H1 (cell line): ENCODE measurements around the gene MCRS1. TPM values are rescaled to one million over a fixed set of nuclear protein-coding genes. Genes with fewer than 3 reads are reported as not detected.

ENCODE experiments used
- CTCF ChIA-PET: fragments of 300-600 bp; sonication (Branson Sonifier 250); formaldehyde crosslinking; loops from one replicate; lab custom pipeline; 2021; ENCODE audit not compliant: partially characterized antibody; lab: Charles Lee
- POLR2A ChIA-PET: fragments of 300-600 bp; sonication (Branson Sonifier 250); formaldehyde crosslinking; loops from one replicate; lab custom pipeline; 2021; ENCODE audit warnings: inconsistent platforms; ENCODE audit not compliant: partially characterized antibody; lab: Charles Lee
- DNase-seq, 2 experiments: peaks; one replicate each; pipeline versions ENCODE4 v3.0.0 to v3.0.0-alpha.2; 2010 to 2022; ENCODE audit warnings: low spot score in 2 of 2, low read depth in 1 of 2, mixed read lengths in 1 of 2
- FAIRE-seq: peaks from 2 replicates; lab custom pipeline; 2011; peaks lifted over from hg19 to GRCh38; lab: Jason Lieb, UNC
- H2AFZ ChIP-seq: 2 replicates; pipeline ENCODE4 v1.8.1; 2012; ENCODE audit warnings: low read length, inconsistent platforms
- H2AK5ac ChIP-seq: 2 replicates; pipeline ENCODE4 v1.6.1; 2013; ENCODE audit warnings: low read depth, low read length
- H2BK120ac ChIP-seq: replicated peaks from 2 replicates; pipeline ENCODE3; 2013; ENCODE audit warnings: low read depth, low read length, inconsistent platforms
- H2BK12ac ChIP-seq: 2 replicates; pipeline ENCODE4 v1.6.1; 2013; ENCODE audit warnings: low read depth, low read length
- H2BK15ac ChIP-seq: 2 replicates; pipeline ENCODE4 v1.6.1; 2013; ENCODE audit warnings: low read length
- H2BK20ac ChIP-seq: 2 replicates; pipeline ENCODE4 v1.6.1; 2013; ENCODE audit warnings: low read length
- H2BK5ac ChIP-seq: 2 replicates; pipeline ENCODE4 v1.6.1; 2013; ENCODE audit warnings: low read depth, low read length
- H3K14ac ChIP-seq: 2 replicates; pipeline ENCODE4 v1.6.1; 2013; ENCODE audit warnings: inconsistent platforms; ENCODE audit not compliant: insufficient read length
- H3K18ac ChIP-seq: 2 replicates; pipeline ENCODE4 v1.6.1; 2013; ENCODE audit warnings: low read length; ENCODE audit errors: extremely low read depth
- H3K23ac ChIP-seq: 2 replicates; pipeline ENCODE4 v1.6.1; 2013; ENCODE audit warnings: inconsistent platforms; ENCODE audit not compliant: insufficient read length
- H3K23me2 ChIP-seq: 2 replicates; pipeline ENCODE4 v1.6.1; 2013; ENCODE audit warnings: low read depth, low read length
- H3K27ac ChIP-seq: 2 replicates; pipeline ENCODE4 v1.6.1; 2011; ENCODE audit warnings: low read depth, low read length, inconsistent platforms
- H3K27me3 ChIP-seq, 4 experiments: replicated peaks in 1 of 4; 1 replicate in 1 of 4; 2 replicates in 3 of 4; pipeline versions ENCODE4 v1.6.1 to v1.8.1; 2011 to 2013; ENCODE audit warnings: low read length in 3 of 4, mild to moderate bottlenecking in 3 of 4, inconsistent platforms in 2 of 4, mixed read lengths in 2 of 4, moderate library complexity in 1 of 4; ENCODE audit not compliant: control insufficient read depth in 3 of 4, insufficient read depth in 3 of 4; ENCODE audit errors: extremely low read depth in 1 of 4
- H3K36me3 ChIP-seq, 4 experiments: 2 replicates each; pipeline versions ENCODE4 v1.6.1 to v1.8.1; 2011 to 2013; ENCODE audit warnings: mild to moderate bottlenecking in 4 of 4, low read length in 3 of 4, moderate library complexity in 2 of 4, control low read depth in 1 of 4, inconsistent platforms in 1 of 4; ENCODE audit not compliant: insufficient read depth in 4 of 4, control insufficient read depth in 2 of 4
- H3K4ac ChIP-seq: replicated peaks from 2 replicates; pipeline ENCODE3; 2013; ENCODE audit warnings: low read length, low read depth, mixed read lengths, inconsistent platforms; ENCODE audit not compliant: insufficient read length
- H3K4me1 ChIP-seq, 4 experiments: replicated peaks in 1 of 4; 1 replicate in 1 of 4; 2 replicates in 3 of 4; pipeline versions ENCODE4 v1.6.1 to v1.8.1; 2011 to 2013; ENCODE audit warnings: low read length in 3 of 4, inconsistent platforms in 2 of 4, mixed read lengths in 1 of 4; ENCODE audit not compliant: insufficient read depth in 4 of 4, control insufficient read depth in 3 of 4
- H3K4me2 ChIP-seq, 2 experiments: 2 replicates each; pipeline versions ENCODE4 v1.6.1 to v1.8.1; 2011 to 2013; ENCODE audit warnings: low read depth in 2 of 2, low read length in 2 of 2, control low read depth in 1 of 2, inconsistent platforms in 1 of 2, mild to moderate bottlenecking in 1 of 2; ENCODE audit not compliant: insufficient read depth in 1 of 2
- H3K4me3 ChIP-seq, 4 experiments: fragments of 200-600, 300-600 bp in 1 of 4; sonication (generic), shearing (Covaris generic), sonication (Bioruptor Twin) in 1 of 4; 2 replicates each; pipeline versions ENCODE4 v1.5.1 to v1.8.1; 2011 to 2016; ENCODE audit warnings: low read length in 4 of 4, low read depth in 3 of 4, control low read depth in 2 of 4, inconsistent platforms in 2 of 4, mild to moderate bottlenecking in 2 of 4, mixed read lengths in 1 of 4, moderate library complexity in 1 of 4; ENCODE audit not compliant: insufficient read depth in 2 of 4; ENCODE audit errors: extremely low read depth in 1 of 4
- H3K56ac ChIP-seq: replicated peaks from 2 replicates; pipeline ENCODE3; 2013; ENCODE audit warnings: low read depth, mild to moderate bottlenecking, mixed read lengths, low read length, inconsistent platforms; ENCODE audit not compliant: insufficient read length
- H3K79me1 ChIP-seq: 2 replicates; pipeline ENCODE4 v1.6.1; 2013; ENCODE audit warnings: low read depth, low read length, control low read depth
- H3K79me2 ChIP-seq, 2 experiments: 2 replicates each; pipeline versions ENCODE4 v1.6.1 to v1.8.1; 2012 to 2013; ENCODE audit warnings: low read length in 2 of 2, mild to moderate bottlenecking in 2 of 2, inconsistent platforms in 1 of 2; ENCODE audit not compliant: insufficient read depth in 2 of 2, control insufficient read depth in 1 of 2
- H3K9ac ChIP-seq, 4 experiments: replicated peaks in 1 of 4; 1 replicate in 1 of 4; 2 replicates in 3 of 4; pipeline versions ENCODE4 v1.6.1 to v1.8.1; 2011 to 2013; ENCODE audit warnings: low read depth in 3 of 4, low read length in 3 of 4, control low read depth in 2 of 4, mild to moderate bottlenecking in 2 of 4, moderate library complexity in 2 of 4, inconsistent platforms in 1 of 4; ENCODE audit errors: extremely low read depth in 1 of 4
- H3K9me3 ChIP-seq, 2 experiments: 2 replicates each; pipeline versions ENCODE4 v1.6.1 to v1.8.1; 2012 to 2013; ENCODE audit warnings: mild to moderate bottlenecking in 2 of 2, moderate library complexity in 2 of 2, control low read depth in 1 of 2, inconsistent platforms in 1 of 2, low read depth in 1 of 2, low read length in 1 of 2, mixed read lengths in 1 of 2; ENCODE audit not compliant: insufficient read depth in 2 of 2
- H4K20me1 ChIP-seq, 2 experiments: replicated peaks in 1 of 2; 2 replicates each; pipeline versions ENCODE3 to v1.8.1; 2011 to 2013; ENCODE audit warnings: inconsistent platforms in 2 of 2, low read length in 2 of 2, mild to moderate bottlenecking in 1 of 2; ENCODE audit not compliant: insufficient read depth in 2 of 2, control insufficient read depth in 1 of 2
- H4K5ac ChIP-seq: 2 replicates; pipeline ENCODE4 v1.6.1; 2013; ENCODE audit warnings: low read length, low read depth, mixed read lengths, inconsistent platforms; ENCODE audit not compliant: insufficient read length
- H4K8ac ChIP-seq: 2 replicates; pipeline ENCODE4 v1.8.0; 2013; ENCODE audit warnings: mild to moderate bottlenecking, moderate library complexity, low read length, inconsistent platforms; ENCODE audit not compliant: insufficient read depth; ENCODE audit errors: extremely low read depth
- H4K91ac ChIP-seq: replicated peaks from 2 replicates; pipeline ENCODE3; 2013; ENCODE audit warnings: low read length, mixed read lengths, inconsistent platforms; ENCODE audit not compliant: insufficient read length
- TCF12 ChIP-seq: IDR thresholded peaks from 2 replicates; pipeline ENCODE4 v1.6.1; 2011; ENCODE audit warnings: low read depth, mild to moderate bottlenecking, low read length
- WGBS, 2 experiments: shearing (Covaris generic) in 1 of 2; methylation state at CpG; one replicate each; pipeline versions ENCODE4 v1.1.6 to v1.1.7; 2013 to 2015; ENCODE audit warnings: low lambda C conversion rate in 2 of 2, mixed read lengths in 2 of 2, inconsistent platforms in 1 of 2, low coverage in 1 of 2, missing lambda C conversion rate in 1 of 2; ENCODE audit not compliant: insufficient replicate concordance in 2 of 2, insufficient coverage in 1 of 2, insufficient read length in 1 of 2; ENCODE audit errors: extremely low coverage in 1 of 2, missing lambda C conversion rate in 1 of 2; 5-methylcytosine and 5-hydroxymethylcytosine counted together
- polyA plus RNA-seq, 7 experiments: library from polyadenylated mRNA; depleted of rRNA in 3 of 7; stranded (reverse) in 5 of 7; unstranded in 2 of 7; fragments of >200 nt in 5 of 7; fragments of 200-250 nt in 2 of 7; gene quantifications; 1 replicate in 5 of 7; 2 replicates in 1 of 7; 4 replicates in 1 of 7; pipeline versions ENCODE4 v1.2.1 to v1.2.3, GENCODE V29; 2011 to 2013; ENCODE audit warnings: missing spikeins in 2 of 7, mixed read lengths in 2 of 7
- total RNA-seq: library from RNA; stranded (reverse); fragmentation: NEBNext Ultra II Directional; extraction: Animal tissue kit (Norgen Biotek cat#: 25700); gene quantifications from 2 replicates; pipeline ENCODE4 v1.2.1, GENCODE V29; 2021
- TF ChIP-seq, protein P1 (sequence below), 3 experiments: IDR thresholded peaks; 1 replicate in 2 of 3; 2 replicates in 1 of 3; pipeline versions ENCODE4 v1.5.1 to v1.6.1; 2011; ENCODE audit warnings: low read length in 3 of 3, mild to moderate bottlenecking in 3 of 3, inconsistent platforms in 2 of 3, low read depth in 1 of 3, moderate library complexity in 1 of 3; ENCODE audit not compliant: insufficient read depth in 1 of 3; ENCODE audit errors: control extremely low read depth in 1 of 3

MCRS1 gene
- total and polyA plus RNA-seq, 2 of the 8 experiments (the other 6 are each of a cell fraction or from before 2014, with no cell fraction given): 90.3 to 139 TPM

DNA sequence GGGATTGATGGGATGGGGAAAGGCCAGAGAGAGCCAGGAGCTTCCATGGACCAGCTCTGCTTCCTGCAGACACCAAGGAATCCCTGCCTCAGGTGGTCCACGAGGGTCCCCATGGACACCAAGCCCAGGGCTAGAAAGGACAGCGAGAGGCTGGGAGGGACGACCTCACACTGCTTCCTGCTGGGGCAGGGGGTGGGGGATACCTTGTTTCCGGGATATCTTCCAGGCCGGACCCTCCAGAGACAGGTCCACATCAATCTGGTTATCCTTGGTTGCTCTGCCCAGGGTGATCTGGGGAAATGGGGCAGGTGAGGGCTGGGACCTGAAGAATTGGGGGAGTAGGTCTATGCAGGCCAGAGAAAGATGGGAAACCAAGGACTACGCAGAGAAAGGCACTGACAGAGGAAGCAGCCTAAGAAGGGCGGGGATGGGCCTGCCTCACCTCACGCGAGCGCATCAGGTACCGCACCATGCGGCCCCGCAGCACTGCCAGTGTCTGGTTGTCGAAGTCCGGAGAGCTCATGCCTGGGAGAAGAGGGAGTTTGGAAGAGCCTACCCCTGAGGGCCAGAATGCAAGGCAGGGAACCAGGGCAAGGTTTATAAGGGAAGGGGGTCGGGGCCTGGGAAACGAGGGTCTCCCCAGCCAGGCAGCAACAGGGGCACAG is 8.8 kb downstream of the MCRS1 start:
- H3K23ac ChIP-seq: no peak overlapping the region
- WGBS, 2 experiments: 92% methylated on average over 17 of the region's 17 CpGs; no CpG with 5 or more reads in 1 of the 2 experiments
- H2BK5ac ChIP-seq: no peak overlapping the region
- ChIA-PET CTCF (interaction anchor here (0.7 to 14.0 kb wide), 8 partner anchors 9 to 270 kb away, joined by 3 to 140 read pairs (median 3); no protein-coding TSS in a partner anchor), POLR2A (interaction anchor here (1.3 to 3.1 kb wide), 5 partner anchors 8 to 61 kb away, joined by 3 to 12 read pairs (median 5); partner anchors contain the start of gene MCRS1)
- no peak for TF ChIP-seq TCF12
- TF ChIP-seq, protein P1, sequence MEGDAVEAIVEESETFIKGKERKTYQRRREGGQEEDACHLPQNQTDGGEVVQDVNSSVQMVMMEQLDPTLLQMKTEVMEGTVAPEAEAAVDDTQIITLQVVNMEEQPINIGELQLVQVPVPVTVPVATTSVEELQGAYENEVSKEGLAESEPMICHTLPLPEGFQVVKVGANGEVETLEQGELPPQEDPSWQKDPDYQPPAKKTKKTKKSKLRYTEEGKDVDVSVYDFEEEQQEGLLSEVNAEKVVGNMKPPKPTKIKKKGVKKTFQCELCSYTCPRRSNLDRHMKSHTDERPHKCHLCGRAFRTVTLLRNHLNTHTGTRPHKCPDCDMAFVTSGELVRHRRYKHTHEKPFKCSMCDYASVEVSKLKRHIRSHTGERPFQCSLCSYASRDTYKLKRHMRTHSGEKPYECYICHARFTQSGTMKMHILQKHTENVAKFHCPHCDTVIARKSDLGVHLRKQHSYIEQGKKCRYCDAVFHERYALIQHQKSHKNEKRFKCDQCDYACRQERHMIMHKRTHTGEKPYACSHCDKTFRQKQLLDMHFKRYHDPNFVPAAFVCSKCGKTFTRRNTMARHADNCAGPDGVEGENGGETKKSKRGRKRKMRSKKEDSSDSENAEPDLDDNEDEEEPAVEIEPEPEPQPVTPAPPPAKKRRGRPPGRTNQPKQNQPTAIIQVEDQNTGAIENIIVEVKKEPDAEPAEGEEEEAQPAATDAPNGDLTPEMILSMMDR (IDR thresholded peaks at IDR 0.05; ENCODE audit: control extremely low read depth in 1 of 3, insufficient read depth in 1 of 3, low read depth in 1 of 3, low read length in 3 of 3): no peak
- no peaks in the 10 kb centered on the region for H3K79me2 ChIP-seq
- H3K9ac ChIP-seq: no peak overlapping the region
- H3K14ac ChIP-seq: no peak overlapping the region
- H2BK15ac ChIP-seq: no peak overlapping the region
- no peak overlapping the region for H2BK20ac ChIP-seq
- no peaks in the 10 kb centered on the region for H3K23me2 ChIP-seq
- H3K4me2 ChIP-seq: no peak overlapping the region
- no peak overlapping the region for H3K4ac ChIP-seq
- H2AK5ac ChIP-seq: no peak overlapping the region
- H3K4me3 ChIP-seq: no peak overlapping the region
- H2BK12ac ChIP-seq: no peak overlapping the region
- no peak overlapping the region for H4K8ac ChIP-seq
- no peak overlapping the region for H3K18ac ChIP-seq
- no peaks in the 10 kb centered on the region for H3K27me3 ChIP-seq
- H3K79me1 ChIP-seq: no peaks in the 10 kb centered on the region
- DNase-seq (no peak), FAIRE-seq (no peak)
- no peak overlapping the region for H4K91ac ChIP-seq
- H2AFZ ChIP-seq: no peak overlapping the region
- no peak overlapping the region for H4K5ac ChIP-seq
- H2BK120ac ChIP-seq: no peak overlapping the region
- H3K56ac ChIP-seq: no peak overlapping the region
- H4K20me1 ChIP-seq: peaks cover 0 to 10% of the 10 kb centered on the region in 2 experiments
- peaks cover 24 to 57% (median 45%) of the 10 kb centered on the region in 4 experiments; a peak in 7 of 8 replicates for H3K36me3 ChIP-seq
- no peaks in the 10 kb centered on the region for H3K9me3 ChIP-seq
- no peak overlapping the region for H3K27ac ChIP-seq
- H3K4me1 ChIP-seq: no peaks in the 10 kb centered on the region; a peak in 1 of 7 replicates
